Fibroblast of peridontal ligament (primary cell): ENCODE data around the gene METTL22.

ENCODE experiments used
- DNase-seq: peaks from one replicate; pipeline ENCODE4 v3.0.0-alpha.2; 2010; ENCODE audit errors: extremely low read depth

Gene METTL22

GRCh38 chr16:8665529-8665928, 44.0 kb downstream of the METTL22 start:
- no peak for DNase-seq

- no peak for DNase-seq
Measured at GRCh38 chr16:8667492-8667891, 46.0 kb downstream of the METTL22 start.

- DNase-seq = no peak
Measured at GRCh38 chr16:8668113-8668512, 46.6 kb downstream of the METTL22 start.

- no peak for DNase-seq
Measured at GRCh38 chr16:8669481-8669880, 48.0 kb downstream of the METTL22 start.

GRCh38 chr16:8670014-8670560, 48.6 kb downstream of the METTL22 start:
- DNase-seq = no peak

- DNase-seq = no peak
Measured at GRCh38 chr16:8673611-8674412, 52.3 kb downstream of the METTL22 start.

- peak; percentile 46 for DNase-seq
Measured at GRCh38 chr16:8674413-8675022, 53.0 kb downstream of the METTL22 start, which contains the start of gene ABAT. Gene ABAT (plus strand): TSS chr16:8674617. CDS start chr16:8735740, 61,123 bp downstream.

- no peak for DNase-seq
Measured at GRCh38 chr16:8675183-8676159, 54.0 kb downstream of the METTL22 start.

GRCh38 chr16:8676160-8676547, 54.7 kb downstream of the METTL22 start:
- no peak for DNase-seq

GRCh38 chr16:8676737-8677375, 55.4 kb downstream of the METTL22 start:
- no peak for DNase-seq

GRCh38 chr16:8677481-8677880, 56.0 kb downstream of the METTL22 start:
- DNase-seq = no peak

GRCh38 chr16:8678068-8678927, 56.8 kb downstream of the METTL22 start:
- peak; percentile 3 for DNase-seq

- DNase-seq = no peak
Measured at GRCh38 chr16:8679151-8679550, 57.7 kb downstream of the METTL22 start.

GRCh38 chr16:8682551-8683259, 61.2 kb downstream of the METTL22 start:
- no peak for DNase-seq

GRCh38 chr16:8683640-8684039, 62.1 kb downstream of the METTL22 start:
- DNase-seq = no peak

- no peak for DNase-seq
Measured at GRCh38 chr16:8685617-8686016, 64.1 kb downstream of the METTL22 start.

GRCh38 chr16:8686031-8686621, 64.6 kb downstream of the METTL22 start:
- no peak for DNase-seq

GRCh38 chr16:8686879-8687278, 65.4 kb downstream of the METTL22 start:
- DNase-seq = no peak

- no peak for DNase-seq
Measured at GRCh38 chr16:8689686-8690085, 68.2 kb downstream of the METTL22 start.
